Loucy (cell line): Measurements from ENCODE around the gene SRCIN1.

Source experiments
- H2AFZ ChIP-seq: fragments of 200-600 bp; sonication (generic); 2 replicates; pipeline ENCODE4 v1.6.0; 2016; ENCODE audit warnings: antibody characterized with exemption, mild to moderate bottlenecking, low read length, moderate library complexity
- H3F3A ChIP-seq: fragments of 200-600 bp; 2 replicates; pipeline ENCODE4 v1.6.0; 2016; ENCODE audit warnings: antibody characterized with exemption, low read depth, mild to moderate bottlenecking
- H3K27me3 ChIP-seq: fragments of 200-600 bp; sonication (generic); 2 replicates; pipeline ENCODE4 v1.6.1; 2014; ENCODE audit warnings: low read length, mild to moderate bottlenecking; ENCODE audit not compliant: insufficient read depth, poor library complexity, severe bottlenecking
- H3K36me3 ChIP-seq: fragments of 200-600 bp; sonication (generic); 2 replicates; pipeline ENCODE4 v1.6.1; 2016; ENCODE audit warnings: low read length; ENCODE audit not compliant: insufficient read depth
- H3K4me1 ChIP-seq: fragments of 200-600 bp; sonication (generic); 2 replicates; pipeline ENCODE4 v1.5.1; 2014; ENCODE audit warnings: low read length, mild to moderate bottlenecking; ENCODE audit not compliant: insufficient read depth, poor library complexity, severe bottlenecking
- H3K4me2 ChIP-seq: fragments of 200-600 bp; sonication (generic); 2 replicates; pipeline ENCODE4 v1.6.0; 2014; ENCODE audit warnings: antibody characterized with exemption, low read length, low read depth, mild to moderate bottlenecking; ENCODE audit not compliant: poor library complexity, severe bottlenecking
- H3K4me3 ChIP-seq: fragments of 200-600 bp; sonication (generic); 2 replicates; pipeline ENCODE4 v1.5.1; 2014; ENCODE audit warnings: low read length, mild to moderate bottlenecking, mixed read lengths; ENCODE audit not compliant: poor library complexity, severe bottlenecking
- H3K79me2 ChIP-seq: fragments of 200-600 bp; sonication (generic); 2 replicates; pipeline ENCODE4 v1.6.1; 2014; ENCODE audit warnings: low read length; ENCODE audit not compliant: insufficient read depth
- H3K9ac ChIP-seq: fragments of 200-600 bp; sonication (generic); 2 replicates; pipeline ENCODE4 v1.6.0; 2014; ENCODE audit warnings: mild to moderate bottlenecking, low read depth, low read length, moderate library complexity; ENCODE audit not compliant: poor library complexity, severe bottlenecking
- H3K9me2 ChIP-seq: fragments of 200-600 bp; sonication (generic); replicated peaks from 2 replicates; pipeline ENCODE4 v1.6.1; 2016; ENCODE audit warnings: low read depth, low read length, mixed read lengths
- H3K9me3 ChIP-seq: fragments of 200-600 bp; sonication (generic); 2 replicates; pipeline ENCODE4 v1.6.1; 2014; ENCODE audit warnings: mild to moderate bottlenecking, antibody characterized with exemption, low read length, low read depth; ENCODE audit not compliant: insufficient read depth
- H4K20me1 ChIP-seq: fragments of 200-600 bp; sonication (generic); 2 replicates; pipeline ENCODE4 v1.6.0; 2014; ENCODE audit warnings: antibody characterized with exemption, low read length, mild to moderate bottlenecking; ENCODE audit not compliant: insufficient read depth, poor library complexity, severe bottlenecking
- EZH2phosphoT487 ChIP-seq: fragments of 200-600 bp; IDR thresholded peaks from 2 replicates; pipeline ENCODE4 v1.6.1; 2018; ENCODE audit warnings: antibody characterized with exemption, mild to moderate bottlenecking, moderate library complexity, borderline replicate concordance
- TF ChIP-seq, protein P1 (sequence below): fragments of 200-600 bp; sonication (generic); conservative IDR thresholded peaks from 2 replicates; pipeline ENCODE4 v1.5.1; 2014; ENCODE audit warnings: mild to moderate bottlenecking, antibody characterized with exemption, low read length

Gene SRCIN1

DNA sequence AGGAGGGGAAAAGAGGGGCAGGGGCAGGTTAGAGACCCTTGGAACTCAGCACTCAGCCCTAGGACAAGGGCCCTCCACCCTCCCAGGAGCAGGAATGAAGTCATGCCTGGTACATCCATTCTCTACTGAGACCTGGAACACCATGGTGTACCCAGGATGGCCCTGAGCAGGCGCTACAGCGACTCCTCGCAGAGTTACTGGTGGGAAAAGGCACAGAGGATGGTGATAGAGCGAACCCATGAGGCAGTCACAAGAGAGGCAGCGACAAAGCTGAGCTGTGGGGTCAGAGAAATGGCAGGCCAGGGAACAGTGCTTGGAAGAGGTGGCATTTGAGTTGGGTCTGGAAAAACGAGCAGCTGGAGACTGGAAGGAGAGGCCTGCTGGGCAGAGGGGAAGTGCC is 37.5 kb downstream of the SRCIN1 start:
- Histone ChIP-seq H3K27me3 (peaks cover 5% of the 10 kb centered on the region), H3K9ac (no peak overlapping the region)

DNA sequence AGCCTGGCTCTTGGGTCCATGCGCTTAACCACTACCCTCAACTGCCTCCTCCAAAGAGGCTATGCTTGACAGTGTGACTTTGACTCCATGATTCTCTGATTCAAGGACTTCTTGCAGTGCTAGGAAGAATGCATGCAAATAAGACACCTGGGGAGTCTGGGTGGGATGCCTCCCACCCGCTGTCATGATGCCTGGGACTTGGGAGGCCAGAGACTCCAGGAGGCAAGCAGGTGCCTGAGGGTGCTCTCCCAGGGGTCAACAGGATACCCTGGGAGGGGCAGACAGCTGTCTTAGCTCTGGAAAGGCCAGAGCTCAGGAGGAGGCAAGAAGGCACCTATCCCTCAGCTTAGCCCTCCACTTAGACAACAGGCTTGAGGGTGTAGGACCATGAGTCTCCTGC is 38.4 kb downstream of the SRCIN1 start:
- no peaks in the 10 kb centered on the region for H3K36me3 ChIP-seq
- no peak for TF ChIP-seq EZH2phosphoT487
- TF ChIP-seq, protein P1, sequence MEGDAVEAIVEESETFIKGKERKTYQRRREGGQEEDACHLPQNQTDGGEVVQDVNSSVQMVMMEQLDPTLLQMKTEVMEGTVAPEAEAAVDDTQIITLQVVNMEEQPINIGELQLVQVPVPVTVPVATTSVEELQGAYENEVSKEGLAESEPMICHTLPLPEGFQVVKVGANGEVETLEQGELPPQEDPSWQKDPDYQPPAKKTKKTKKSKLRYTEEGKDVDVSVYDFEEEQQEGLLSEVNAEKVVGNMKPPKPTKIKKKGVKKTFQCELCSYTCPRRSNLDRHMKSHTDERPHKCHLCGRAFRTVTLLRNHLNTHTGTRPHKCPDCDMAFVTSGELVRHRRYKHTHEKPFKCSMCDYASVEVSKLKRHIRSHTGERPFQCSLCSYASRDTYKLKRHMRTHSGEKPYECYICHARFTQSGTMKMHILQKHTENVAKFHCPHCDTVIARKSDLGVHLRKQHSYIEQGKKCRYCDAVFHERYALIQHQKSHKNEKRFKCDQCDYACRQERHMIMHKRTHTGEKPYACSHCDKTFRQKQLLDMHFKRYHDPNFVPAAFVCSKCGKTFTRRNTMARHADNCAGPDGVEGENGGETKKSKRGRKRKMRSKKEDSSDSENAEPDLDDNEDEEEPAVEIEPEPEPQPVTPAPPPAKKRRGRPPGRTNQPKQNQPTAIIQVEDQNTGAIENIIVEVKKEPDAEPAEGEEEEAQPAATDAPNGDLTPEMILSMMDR: no peak
- no peak overlapping the region for H3K4me3 ChIP-seq
- H3K79me2 ChIP-seq: no peaks in the 10 kb centered on the region
- no peaks in the 10 kb centered on the region for H4K20me1 ChIP-seq
- no peaks in the 10 kb centered on the region for H3K27me3 ChIP-seq
- no peaks in the 10 kb centered on the region for H3K9me3 ChIP-seq
- no peak overlapping the region for H2AFZ ChIP-seq
- H3F3A ChIP-seq: no peaks in the 10 kb centered on the region
- H3K4me1 ChIP-seq: peaks cover 8% of the 10 kb centered on the region
- no peaks in the 10 kb centered on the region for H3K9me2 ChIP-seq
- no peak overlapping the region for H3K4me2 ChIP-seq
- H3K9ac ChIP-seq: no peak overlapping the region

More for the DNA sequence above, 37.5 kb downstream of the SRCIN1 start:
- Histone ChIP-seq H3K4me3 (no peak overlapping the region), H3K4me1 (peaks cover 12% of the 10 kb centered on the region), H3K4me2 (no peak overlapping the region), H3K9me2 (no peaks in the 10 kb centered on the region), H3K9me3 (no peaks in the 10 kb centered on the region), H3K36me3 (no peaks in the 10 kb centered on the region), H2AFZ (no peak overlapping the region), H4K20me1 (no peaks in the 10 kb centered on the region), H3F3A (no peaks in the 10 kb centered on the region), H3K79me2 (no peaks in the 10 kb centered on the region)
- TF ChIP-seq EZH2phosphoT487: no peak
- TF ChIP-seq, protein P1: no peak

DNA sequence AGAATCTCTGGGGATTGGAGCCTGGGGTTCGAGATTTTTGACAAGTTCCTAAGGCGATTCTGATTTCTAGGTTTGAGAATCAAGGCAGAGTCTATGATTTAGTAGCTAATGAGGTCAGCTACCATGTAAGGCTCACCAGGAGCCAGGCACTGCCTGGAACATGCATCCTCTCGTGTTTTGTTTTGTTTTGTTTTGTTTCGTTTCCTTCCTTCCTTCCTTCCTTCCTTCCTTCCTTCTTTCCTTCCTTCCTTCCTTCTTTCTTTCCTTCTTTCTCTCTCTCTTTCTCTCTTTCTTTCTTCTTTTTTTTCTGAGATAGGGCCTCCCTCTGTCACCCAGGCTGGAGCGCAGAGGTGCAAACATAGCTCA is 39.1 kb downstream of the SRCIN1 start:
- H3K9me3 ChIP-seq: no peaks in the 10 kb centered on the region
- no peaks in the 10 kb centered on the region for H3F3A ChIP-seq
- H3K9ac ChIP-seq: no peak overlapping the region
- H3K4me2 ChIP-seq: no peak overlapping the region
- H3K36me3 ChIP-seq: no peaks in the 10 kb centered on the region
- peaks cover 4% of the 10 kb centered on the region for H3K4me1 ChIP-seq
- no peaks in the 10 kb centered on the region for H3K9me2 ChIP-seq
- no peak overlapping the region for H2AFZ ChIP-seq
- no peaks in the 10 kb centered on the region for H3K79me2 ChIP-seq
- H4K20me1 ChIP-seq: no peaks in the 10 kb centered on the region
- no peaks in the 10 kb centered on the region for H3K27me3 ChIP-seq
- H3K4me3 ChIP-seq: no peak overlapping the region
- TF ChIP-seq, protein P1: no peak
- no peak for TF ChIP-seq EZH2phosphoT487
